Ectodermal cell (in vitro differentiated cells): ENCODE results near the gene TBC1D19. TPM values are rescaled to one million over a fixed set of nuclear protein-coding genes. Genes with fewer than 3 reads are reported as not detected.
"Not testable (repeated sequence)": the region's sequence is repeated elsewhere in the genome, so short reads cannot be mapped to it uniquely, and the experiment has no call there.

Experiments
- H3K27ac ChIP-seq: 2 replicates; pipeline ENCODE4 v1.7.0; 2013; ENCODE audit warnings: mild to moderate bottlenecking, low read depth, low read length; ENCODE audit not compliant: insufficient read depth, poor library complexity, severe bottlenecking
- H3K27me3 ChIP-seq: 2 replicates; pipeline ENCODE4 v1.7.0; 2013; ENCODE audit warnings: mild to moderate bottlenecking, low read length; ENCODE audit not compliant: insufficient read depth, control insufficient read depth, poor library complexity, severe bottlenecking
- H3K36me3 ChIP-seq: one replicate; pipeline ENCODE4 v1.7.0; 2013; ENCODE audit warnings: low read length; ENCODE audit not compliant: control insufficient read depth, insufficient read depth
- H3K4me1 ChIP-seq: one replicate; pipeline ENCODE4 v1.7.0; 2013; ENCODE audit warnings: low read length; ENCODE audit not compliant: control insufficient read depth, insufficient read depth
- H3K4me3 ChIP-seq: 2 replicates; pipeline ENCODE4 v1.7.0; 2013; ENCODE audit warnings: low read depth, low read length, control low read depth; ENCODE audit not compliant: insufficient read depth
- H3K9me3 ChIP-seq: 2 replicates; pipeline ENCODE4 v1.7.0; 2013; ENCODE audit warnings: mild to moderate bottlenecking, low read length, moderate library complexity; ENCODE audit not compliant: control insufficient read depth
- WGBS, 2 experiments: methylation state at CpG; one replicate each; pipeline ENCODE4 v1.1.7; 2013; ENCODE audit warnings: missing lambda C conversion rate in 2 of 2; 5-methylcytosine and 5-hydroxymethylcytosine counted together
- polyA plus RNA-seq, 4 experiments: library from polyadenylated mRNA; stranded (reverse); fragments of 50-300 nt; gene quantifications; one replicate each; pipeline ENCODE4 v1.2.3, GENCODE V29; 2013

Gene TBC1D19, protein sequence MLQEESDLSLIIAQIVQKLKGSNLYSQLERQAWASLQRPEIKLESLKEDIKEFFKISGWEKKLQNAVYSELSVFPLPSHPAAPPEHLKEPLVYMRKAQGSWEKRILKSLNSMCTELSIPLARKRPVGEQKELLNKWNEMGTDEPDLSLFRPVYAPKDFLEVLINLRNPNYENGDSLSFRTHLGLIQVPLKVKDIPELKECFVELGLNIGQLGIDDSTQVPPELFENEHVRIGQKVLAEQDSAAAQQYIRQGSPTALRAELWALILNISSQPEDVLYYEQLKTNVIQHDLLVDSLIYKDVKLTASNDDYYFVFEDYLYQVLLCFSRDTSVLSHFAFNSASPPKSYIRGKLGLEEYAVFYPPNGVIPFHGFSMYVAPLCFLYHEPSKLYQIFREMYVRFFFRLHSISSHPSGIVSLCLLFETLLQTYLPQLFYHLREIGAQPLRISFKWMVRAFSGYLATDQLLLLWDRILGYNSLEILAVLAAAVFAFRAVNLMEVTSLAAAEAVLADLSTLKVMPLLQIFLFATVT
- polyA plus RNA-seq (2013, experiment 1 of 4), result 11.1 TPM
- 9.1 TPM for polyA plus RNA-seq (2013, experiment 2 of 4)
- polyA plus RNA-seq (2013, experiment 3 of 4), result 8.5 TPM
- polyA plus RNA-seq (2013, experiment 4 of 4), result 8.4 TPM

DNA sequence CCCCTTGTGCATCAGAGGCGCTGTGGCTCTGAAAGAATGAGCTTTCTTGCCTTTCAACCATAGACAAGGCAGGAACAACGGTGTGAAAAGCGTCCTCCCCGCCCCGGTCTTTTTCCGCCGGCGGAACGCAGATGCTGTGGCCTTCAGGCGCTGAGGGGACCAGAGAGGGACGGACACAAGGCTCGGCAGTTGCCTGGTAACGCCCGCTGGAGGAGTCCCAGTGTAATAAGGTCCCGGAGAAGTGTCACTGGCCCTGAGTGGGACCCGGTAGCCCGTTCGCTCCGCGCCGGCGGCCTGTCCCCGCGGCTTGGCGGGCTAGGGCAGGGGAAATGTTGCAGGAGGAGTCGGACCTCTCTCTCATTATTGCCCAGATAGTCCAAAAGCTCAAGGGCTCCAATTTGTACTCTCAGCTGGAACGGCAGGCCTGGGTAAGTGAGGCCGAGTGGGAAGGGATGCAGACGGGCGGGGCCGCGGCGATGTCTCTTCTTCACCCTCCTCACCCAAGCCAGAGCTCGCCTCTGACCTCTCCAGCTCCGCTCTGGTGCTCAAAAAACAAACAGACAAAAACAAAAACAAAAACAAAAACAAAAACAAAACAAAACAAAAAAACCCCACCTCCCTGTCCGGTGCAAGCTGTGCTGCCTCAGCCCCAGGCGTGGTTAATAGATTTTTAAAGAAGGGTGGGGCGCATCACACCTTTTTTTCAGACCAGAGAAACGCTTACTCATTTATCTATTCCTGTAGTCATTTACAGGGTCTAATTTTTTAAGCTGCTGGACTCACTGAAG is at the start of gene TBC1D19:
TBC1D19 (plus strand) TSS at position 220 of the 788 bp plus-strand sequence; CDS start at position 330, 110 bp downstream.
- H3K36me3 ChIP-seq, result no peaks in the 10 kb centered on the region
- peak within 1 kb of the TSS; percentile 97 for H3K4me3 ChIP-seq
- no peaks in the 10 kb centered on the region for H3K4me1 ChIP-seq
- no peaks in the 10 kb centered on the region for H3K9me3 ChIP-seq
- WGBS, 2 experiments, result 1 to 3% methylated on average over 39 of the region's 39 CpGs
- H3K27ac ChIP-seq, result no peak within 1 kb of the TSS
- no peaks in the 10 kb centered on the region for H3K27me3 ChIP-seq

DNA sequence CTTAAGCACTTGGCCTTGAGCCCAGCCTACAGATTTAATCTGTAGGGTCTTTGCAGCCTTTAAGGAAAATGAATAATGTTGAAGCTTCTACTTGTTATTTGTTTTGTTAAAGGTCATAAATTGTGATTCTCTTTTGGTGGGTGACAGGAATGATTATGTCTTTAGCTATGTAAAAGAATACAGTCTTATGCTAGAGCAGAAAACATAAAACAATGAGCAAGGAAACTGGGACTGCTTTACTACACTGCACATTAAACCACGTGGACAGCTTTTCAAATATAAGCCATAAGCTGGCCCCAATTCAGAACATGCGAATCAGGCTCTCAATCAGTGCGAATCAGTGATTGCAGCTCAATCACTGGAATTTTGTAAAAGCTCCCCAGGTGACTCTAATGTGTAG is 40.9 kb upstream of the TBC1D19 start:
- WGBS, 2 experiments, result 92 to 95% methylated on average over 3 of the region's 3 CpGs
- Histone ChIP-seq H3K36me3 (no peaks in the 10 kb centered on the region), H3K4me1 (no peaks in the 10 kb centered on the region), H3K9me3 (no peaks in the 10 kb centered on the region), H3K4me3 (no peak overlapping the region), H3K27ac (no peak overlapping the region), H3K27me3 (no peaks in the 10 kb centered on the region)

DNA sequence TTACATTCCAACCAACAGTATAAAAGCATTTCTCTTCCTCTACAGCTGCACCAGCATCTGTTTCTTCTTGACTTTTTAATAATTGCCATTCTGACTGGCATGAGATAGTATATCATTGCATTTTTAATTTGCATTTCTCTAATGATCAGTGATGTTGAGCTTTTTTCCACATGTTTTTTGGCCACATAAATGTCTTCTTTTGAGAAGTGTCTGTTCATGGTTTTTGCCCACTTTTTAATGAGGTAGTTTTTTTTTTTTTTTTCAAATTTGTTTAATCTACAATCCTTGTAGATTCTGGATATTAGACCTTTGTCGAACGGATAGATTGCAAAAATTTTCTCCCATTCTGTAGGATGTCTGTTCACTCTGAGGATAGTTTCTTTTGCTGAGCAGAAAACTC is 39.5 kb upstream of the TBC1D19 start:
- Histone ChIP-seq H3K9me3 (no peaks in the 10 kb centered on the region), H3K4me1 (no peaks in the 10 kb centered on the region), H3K27ac (no peak overlapping the region), H3K36me3 (no peaks in the 10 kb centered on the region), H3K4me3 (no peak overlapping the region), H3K27me3 (no peaks in the 10 kb centered on the region)
- 93 to 94% methylated on average over 2 of the region's 2 CpGs for WGBS, 2 experiments

DNA sequence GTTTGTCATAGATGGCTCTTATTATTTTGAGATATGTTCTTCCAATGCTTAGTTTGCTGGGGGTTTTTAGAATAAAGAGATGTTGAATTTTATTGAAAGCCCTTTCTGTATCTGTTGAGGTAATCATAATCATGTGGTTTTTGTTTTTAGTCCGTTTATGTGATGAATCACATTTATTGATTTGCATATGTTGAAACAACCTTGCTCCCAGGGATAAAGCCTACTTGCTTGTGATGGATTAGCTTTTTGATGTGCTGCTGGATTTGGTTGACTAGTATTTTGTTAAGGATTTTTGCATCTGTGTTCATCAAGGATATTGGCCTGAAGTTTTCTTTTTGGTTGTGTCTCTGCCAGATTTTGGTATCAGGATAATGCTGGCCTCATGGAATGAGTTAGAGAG is 35.5 kb upstream of the TBC1D19 start:
- H3K27me3 ChIP-seq, H3K4me1 ChIP-seq, H3K9me3 ChIP-seq, H3K36me3 ChIP-seq, H3K27ac ChIP-seq, H3K4me3 ChIP-seq: not testable (repeated sequence)
- 63 to 83% methylated on average over 1 of the region's 1 CpG for WGBS, 2 experiments

DNA sequence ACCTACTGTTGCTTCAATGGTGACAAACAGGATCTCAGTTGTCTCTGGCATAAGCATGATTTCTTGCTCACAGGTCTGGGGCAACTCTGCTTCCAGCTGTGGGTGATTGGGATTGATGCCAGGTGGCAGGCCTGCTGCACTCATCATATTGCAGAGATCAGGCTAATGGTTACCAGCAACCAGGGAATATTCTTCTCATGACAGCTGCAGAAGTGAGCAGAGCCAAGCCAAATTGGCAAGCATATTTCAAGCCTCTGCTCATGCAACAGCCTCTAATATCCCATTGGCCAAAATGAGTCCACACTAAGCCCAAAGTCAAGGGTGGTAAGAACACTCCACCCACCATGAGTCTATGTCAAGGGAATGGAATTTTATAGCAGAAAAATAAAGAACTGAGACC is 26.7 kb upstream of the TBC1D19 start:
- no peak overlapping the region for H3K4me3 ChIP-seq
- H3K9me3 ChIP-seq, result no peaks in the 10 kb centered on the region
- H3K4me1 ChIP-seq, result no peaks in the 10 kb centered on the region
- no peak overlapping the region for H3K27ac ChIP-seq
- no peaks in the 10 kb centered on the region for H3K36me3 ChIP-seq
- no peaks in the 10 kb centered on the region for H3K27me3 ChIP-seq

DNA sequence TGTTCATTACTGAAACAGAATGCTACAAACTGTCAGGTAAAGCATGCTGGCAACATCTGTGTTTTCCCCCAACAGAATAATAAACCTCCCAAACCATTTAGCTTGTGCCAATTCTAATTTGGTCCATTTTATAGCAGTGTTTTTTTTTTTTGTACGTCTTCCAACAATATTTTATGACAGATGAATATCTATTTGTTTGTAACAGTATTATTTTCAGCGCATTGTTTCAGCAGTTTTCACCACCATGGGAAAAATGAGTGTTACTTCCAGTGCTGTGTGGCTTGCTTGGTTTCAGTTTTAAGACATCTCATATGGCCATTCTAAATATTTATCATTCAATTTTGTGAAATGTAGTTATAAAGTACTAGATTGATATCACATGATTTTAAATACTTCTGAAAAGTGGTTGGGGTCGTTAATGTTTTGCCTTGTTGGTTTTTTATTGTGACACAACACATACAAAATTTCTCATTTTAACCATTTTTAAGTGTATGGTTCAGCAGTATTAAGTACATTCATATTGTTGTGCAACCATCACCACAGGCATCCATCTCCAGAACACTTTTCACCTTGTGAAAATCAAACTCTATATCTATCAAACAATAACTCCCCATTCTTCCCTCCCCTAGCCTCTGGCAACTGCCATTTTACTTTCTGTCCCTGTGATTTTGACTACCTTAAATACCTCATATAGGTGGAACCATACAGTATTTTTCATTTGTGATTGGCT is 25.6 kb upstream of the TBC1D19 start:
- no peaks in the 10 kb centered on the region for H3K36me3 ChIP-seq
- no peaks in the 10 kb centered on the region for H3K27me3 ChIP-seq
- WGBS, 2 experiments, result 80% methylated on average over 1 of the region's 3 CpGs; no CpG with 5 or more reads in 1 of the 2 experiments
- H3K4me1 ChIP-seq, result no peaks in the 10 kb centered on the region
- H3K4me3 ChIP-seq, result no peak overlapping the region
- H3K9me3 ChIP-seq, result no peaks in the 10 kb centered on the region
- no peak overlapping the region for H3K27ac ChIP-seq

DNA sequence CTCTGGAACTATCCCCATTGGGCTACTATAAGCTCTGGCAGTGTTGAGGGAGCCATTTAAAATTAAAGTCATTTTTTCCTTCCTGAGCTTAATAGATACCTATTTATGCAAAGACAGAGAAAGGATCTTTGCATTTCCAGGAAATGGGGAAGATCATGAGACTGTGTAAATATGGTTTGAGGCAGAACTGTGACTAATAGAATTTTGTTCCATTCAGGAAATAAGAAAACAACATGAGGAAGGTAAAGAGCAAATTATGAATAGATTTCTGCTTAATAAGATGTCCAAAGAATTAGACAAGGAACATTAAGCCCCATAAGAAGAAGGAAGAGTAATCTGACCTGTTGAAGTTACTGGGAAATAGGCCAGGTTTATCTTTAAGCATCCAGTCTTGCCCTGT is 17.8 kb upstream of the TBC1D19 start:
- H3K36me3 ChIP-seq, result no peaks in the 10 kb centered on the region
- no peaks in the 10 kb centered on the region for H3K27me3 ChIP-seq
- H3K4me3 ChIP-seq, result no peak overlapping the region
- H3K4me1 ChIP-seq, result no peaks in the 10 kb centered on the region
- H3K9me3 ChIP-seq, result no peaks in the 10 kb centered on the region
- no peak overlapping the region for H3K27ac ChIP-seq

DNA sequence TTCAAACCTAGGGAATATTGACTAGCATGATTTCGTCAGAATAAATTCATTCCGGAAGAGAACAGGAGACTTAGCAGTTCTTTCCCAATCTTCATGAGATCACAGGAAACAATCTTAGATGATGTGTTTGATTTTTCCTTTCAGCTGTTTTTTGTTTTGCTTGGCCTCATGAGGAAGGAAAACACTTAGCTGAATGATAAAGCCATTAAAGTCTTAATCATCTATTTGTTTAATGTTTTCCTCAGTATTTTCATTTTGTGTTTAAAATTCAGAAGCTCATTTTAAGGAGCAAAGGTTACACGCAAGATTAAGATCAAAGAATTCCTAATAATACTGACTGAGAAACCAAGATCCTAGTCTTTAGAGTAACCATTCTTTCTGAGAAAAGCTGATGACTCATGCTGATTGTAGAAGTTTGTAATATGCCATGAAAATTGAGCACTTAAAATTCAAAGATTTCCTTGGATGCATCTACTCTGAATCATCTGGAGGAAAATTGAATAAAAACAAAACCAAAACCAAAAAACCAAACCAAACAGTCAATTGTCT is 15.4 kb upstream of the TBC1D19 start:
- H3K27ac ChIP-seq, result no peak overlapping the region

DNA sequence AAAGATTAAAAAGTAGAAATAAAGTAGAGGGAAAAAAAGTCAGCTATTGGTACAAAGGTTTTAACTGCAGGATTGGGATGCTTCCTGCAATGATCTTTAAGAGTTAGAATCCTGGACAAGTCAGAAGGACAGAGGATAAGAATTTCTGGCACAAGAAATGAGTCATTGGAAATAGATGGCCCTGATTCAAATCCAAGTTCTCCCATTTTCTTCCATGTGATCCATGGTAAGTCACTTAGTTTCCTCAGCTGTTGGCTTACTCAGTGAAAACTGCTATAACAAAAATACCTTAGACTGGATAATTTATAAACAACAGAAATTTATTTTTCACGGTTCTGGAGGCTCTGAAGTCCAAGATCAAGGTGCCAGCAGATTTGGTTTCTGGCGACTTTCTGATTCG is 13.3 kb upstream of the TBC1D19 start:
- no peaks in the 10 kb centered on the region for H3K4me1 ChIP-seq
- no peaks in the 10 kb centered on the region for H3K36me3 ChIP-seq
- no peaks in the 10 kb centered on the region for H3K9me3 ChIP-seq
- H3K27ac ChIP-seq, result no peak overlapping the region
- 90 to 91% methylated on average over 3 of the region's 3 CpGs for WGBS, 2 experiments
- no peaks in the 10 kb centered on the region for H3K27me3 ChIP-seq
- no peak overlapping the region for H3K4me3 ChIP-seq

More for the DNA sequence above, 15.4 kb upstream of the TBC1D19 start:
- no peak overlapping the region for H3K4me3 ChIP-seq
- no peaks in the 10 kb centered on the region for H3K36me3 ChIP-seq
- H3K9me3 ChIP-seq, result no peaks in the 10 kb centered on the region
- H3K4me1 ChIP-seq, result no peaks in the 10 kb centered on the region
- no peaks in the 10 kb centered on the region for H3K27me3 ChIP-seq
- WGBS, 2 experiments, result 91% methylated on average over 3 of the region's 3 CpGs
